ENCODE data around the gene ITGA8.
"Not testable (repeated sequence)": the region's sequence is repeated elsewhere in the genome, so short reads cannot be mapped to it uniquely, and the experiment has no call there.

Gene ITGA8

GRCh38 chr10:15486404-15486803 lies 233.3 kb downstream of the ITGA8 start:
- DNase-seq = no peak

GRCh38 chr10:15485684-15486316 lies 233.9 kb downstream of the ITGA8 start:
- no peak for DNase-seq

- DNase-seq = no peak
These were observed 234.7 kb downstream of the ITGA8 start for GRCh38 chr10:15485027-15485426.

- DNase-seq = no peak
These were observed 235.6 kb downstream of the ITGA8 start for GRCh38 chr10:15484128-15484527.

GRCh38 chr10:15483215-15484075 lies 236.3 kb downstream of the ITGA8 start:
- no peak for DNase-seq

- no peak for DNase-seq
These were observed 237.6 kb downstream of the ITGA8 start for GRCh38 chr10:15482156-15482555.

DNA sequence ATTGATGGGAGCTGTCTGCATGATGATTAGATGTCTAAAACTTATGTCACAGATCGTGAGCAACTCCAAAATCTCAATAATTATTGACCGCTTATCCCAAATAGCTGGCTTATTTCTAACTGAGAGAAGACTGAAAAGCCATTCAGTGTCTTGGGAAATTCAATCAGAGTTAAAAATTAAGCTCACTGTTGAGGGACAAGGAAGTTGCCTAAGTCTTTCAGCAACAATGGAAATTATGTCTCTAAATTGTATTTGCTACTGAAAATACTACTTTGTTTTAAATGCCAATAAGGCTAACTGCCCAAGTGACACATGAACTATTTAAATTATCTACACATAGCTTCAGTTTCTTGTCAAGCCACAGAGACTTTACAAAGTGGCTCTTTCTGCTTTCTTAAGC lies 240.8 kb downstream of the ITGA8 start:
- DNase-seq = no peak

GRCh38 chr10:15478429-15478828 lies 241.3 kb downstream of the ITGA8 start:
- no peak for DNase-seq

DNA sequence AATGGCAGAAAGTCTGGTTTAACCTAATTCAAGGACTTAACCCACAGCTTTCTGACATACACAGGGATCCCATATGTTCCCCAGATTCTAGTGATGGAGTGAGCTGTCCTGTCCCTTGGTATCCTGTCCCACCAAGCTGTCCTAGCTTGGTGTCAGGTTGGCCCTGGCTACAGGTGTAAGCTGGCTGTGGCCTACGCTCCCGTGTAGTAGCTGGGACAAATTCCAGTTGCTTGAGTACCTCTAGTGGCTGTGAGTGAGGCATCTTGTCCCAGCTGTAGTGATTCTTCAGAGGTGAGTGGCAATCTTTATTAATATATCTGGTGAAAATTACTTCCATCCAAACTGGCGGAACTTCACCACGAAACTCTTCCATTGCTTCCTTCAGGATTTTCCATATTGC lies 243.4 kb downstream of the ITGA8 start:
- DNase-seq = no peak

GRCh38 chr10:15475439-15475838 lies 244.3 kb downstream of the ITGA8 start:
- DNase-seq = not testable (repeated sequence)

- no peak for DNase-seq
These were observed 245.1 kb downstream of the ITGA8 start for GRCh38 chr10:15474671-15475070.

DNA sequence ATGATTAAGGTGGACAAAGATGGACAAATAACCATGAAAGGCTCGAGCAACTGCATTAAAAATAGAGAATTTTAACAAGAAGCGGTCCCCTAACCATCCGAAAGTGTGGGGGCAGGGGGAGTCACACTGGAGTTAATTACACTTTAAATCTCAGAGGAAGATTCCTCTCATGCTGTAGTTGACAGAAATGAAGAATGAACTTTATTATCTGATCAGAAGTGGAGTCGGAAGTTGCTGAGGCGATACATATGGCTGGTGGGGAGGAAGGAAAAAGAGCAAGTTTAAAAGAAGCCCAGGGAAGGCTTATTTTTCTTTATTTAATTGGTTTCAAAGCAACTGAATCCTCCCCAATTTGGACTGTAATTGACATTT lies 246.3 kb downstream of the ITGA8 start:
- no peak for DNase-seq

DNA sequence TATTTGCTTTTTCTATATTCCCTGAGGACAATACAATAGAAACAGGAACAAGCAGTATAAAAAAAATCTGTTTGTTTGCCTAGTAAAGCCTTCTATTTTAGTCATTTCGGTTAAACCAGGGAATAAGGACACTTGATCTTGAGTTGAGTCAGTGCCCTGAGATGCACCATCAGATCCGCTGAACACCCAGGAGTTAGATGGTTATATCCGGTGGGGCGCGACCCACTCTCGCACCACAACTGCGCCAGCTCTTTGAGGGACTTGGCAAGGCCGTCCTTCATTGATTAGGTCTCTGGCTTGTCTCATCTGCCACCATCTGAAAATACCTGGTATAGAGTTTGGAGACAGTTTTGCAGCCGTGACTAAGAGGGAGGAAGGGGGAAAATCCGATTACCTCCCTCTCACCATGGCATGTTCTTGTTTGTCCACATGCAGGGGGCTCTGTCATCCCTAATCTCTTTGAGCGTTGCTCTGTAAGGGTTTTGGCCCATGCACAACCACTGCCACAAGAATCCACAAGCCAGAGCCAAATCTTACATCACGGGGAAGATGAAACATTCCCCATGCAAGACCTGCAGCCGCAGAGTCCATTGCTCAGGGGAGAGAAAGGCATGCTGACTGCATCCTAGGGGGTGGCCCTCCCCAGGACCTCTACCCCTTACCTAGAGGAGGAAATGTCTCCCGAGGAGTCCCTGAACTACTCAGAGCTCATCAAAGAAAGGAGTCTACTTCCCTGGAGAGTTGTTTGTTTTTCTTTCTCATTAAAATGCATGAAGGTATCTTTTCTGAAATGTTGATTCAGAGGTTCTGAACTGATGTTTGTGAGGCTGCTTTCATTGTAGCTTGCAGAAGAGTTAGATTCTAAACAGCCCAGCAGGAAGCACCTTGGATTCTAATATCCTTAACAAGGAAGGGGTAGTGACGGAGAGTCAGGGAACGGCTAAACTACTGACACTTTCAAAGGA lies 247.0 kb downstream of the ITGA8 start:
- no peak for DNase-seq

DNA sequence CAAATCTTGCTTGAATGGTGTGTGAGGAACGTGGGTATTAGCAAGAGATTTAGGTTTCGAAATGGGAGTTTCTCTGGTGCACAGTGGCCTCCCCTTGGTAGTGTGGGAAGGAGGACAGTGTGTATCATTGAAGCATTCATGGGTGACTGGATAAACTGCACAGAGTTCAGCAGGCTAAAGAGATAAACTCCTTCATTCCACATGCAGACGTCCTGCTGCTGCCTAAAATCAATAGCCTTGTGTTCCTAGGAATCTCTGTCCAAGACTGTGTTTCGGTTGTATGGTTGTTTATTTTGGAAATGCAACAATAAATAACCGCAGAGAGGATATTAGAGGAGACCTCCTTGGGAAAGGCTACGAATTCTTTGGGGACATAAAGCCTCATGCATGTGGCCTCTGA lies 247.7 kb downstream of the ITGA8 start:
- DNase-seq = no peak

DNA sequence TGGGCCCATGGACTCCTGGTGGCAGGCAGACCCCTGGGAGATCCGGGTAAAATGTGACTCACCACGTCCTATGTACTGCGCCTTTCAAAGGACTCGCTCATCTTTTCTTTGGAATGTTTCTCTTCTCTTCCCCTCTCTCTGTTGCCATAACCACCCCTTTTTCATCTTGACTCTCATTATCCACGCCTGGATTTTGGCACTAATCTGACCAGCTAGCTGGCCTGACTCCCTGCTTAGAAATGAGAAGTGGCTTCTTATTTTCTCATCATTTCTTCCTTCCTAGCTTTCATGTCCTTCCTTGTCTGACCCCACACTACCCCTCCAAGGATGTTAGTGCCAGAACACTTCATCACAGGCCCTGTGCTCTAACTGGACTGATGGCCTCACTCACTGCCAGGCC lies 250.6 kb downstream of the ITGA8 start:
- no peak for DNase-seq

- DNase-seq = no peak
These were observed 255.3 kb downstream of the ITGA8 start for GRCh38 chr10:15464381-15464780.
